Measurements from ENCODE around the gene LMNTD2.

Gene LMNTD2

DNA sequence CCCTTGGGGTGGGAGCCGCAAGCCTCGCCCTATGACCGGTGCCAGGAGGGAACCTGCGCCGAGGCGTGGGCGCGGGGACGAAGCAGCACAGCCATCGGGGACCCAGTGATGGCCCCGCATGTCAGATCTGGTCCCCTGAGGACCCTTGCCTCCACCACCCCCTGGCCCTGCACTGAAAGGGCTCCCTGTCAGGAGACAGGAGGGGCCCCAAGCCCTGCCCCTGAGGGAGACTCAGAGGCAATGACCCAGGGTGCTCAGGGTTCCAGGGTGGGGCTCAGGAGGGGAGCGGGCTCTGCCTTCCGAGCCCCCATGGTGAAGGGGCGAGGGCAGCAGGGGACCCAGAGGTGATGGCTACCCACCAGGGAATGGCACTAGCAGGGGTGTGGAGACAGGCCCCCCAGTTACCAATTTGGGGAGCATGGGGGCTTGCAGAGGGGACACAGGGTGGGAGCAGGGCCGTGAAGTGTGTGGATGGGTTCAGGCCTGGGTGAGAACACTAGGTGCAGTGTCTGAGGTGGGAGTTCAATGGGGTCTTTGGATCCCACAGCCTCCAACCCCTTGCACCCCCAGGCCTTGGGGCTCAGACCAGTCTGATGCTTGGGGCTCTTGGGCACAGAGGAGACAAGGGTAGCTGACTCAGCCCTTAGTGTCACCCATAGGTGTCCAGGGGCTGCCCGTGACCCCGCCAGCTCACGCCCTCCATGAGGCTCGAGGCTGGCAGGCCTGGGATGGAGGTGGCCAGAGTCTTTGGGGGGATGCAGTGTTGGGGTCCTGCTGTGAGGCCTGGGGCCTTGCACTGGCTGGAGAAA, 22.7 kb downstream of the LMNTD2 start:
- Histone ChIP-seq H3K9ac (ENCODE audit: insufficient read length) (no peak overlapping the region), H3K36me3 (ENCODE audit: insufficient read depth, low read length) (peaks cover 8% of the 10 kb centered on the region; the same call in 1 of the 2 replicates), H3K4me3 (peak overlapping the region; percentile 76), H3K27ac (peak overlapping the region; percentile 42), H3K9me3 (ENCODE audit: low read depth, low read length) (no peaks in the 10 kb centered on the region)
- DNase-seq (ENCODE audit: low read depth, low spot score), result no peak
- TF ChIP-seq EZH2 (IDR thresholded peaks at IDR 0.05), result no peak
- TF ChIP-seq POLR2AphosphoS5 (IDR thresholded peaks at IDR 0.05; ENCODE audit: borderline replicate concordance, low read depth, low read length), result no peak
- TF ChIP-seq FOXP2 (optimal IDR thresholded peaks at IDR 0.05; ENCODE audit: control extremely low read depth, extremely low read length, insufficient read depth), result no peak

DNA sequence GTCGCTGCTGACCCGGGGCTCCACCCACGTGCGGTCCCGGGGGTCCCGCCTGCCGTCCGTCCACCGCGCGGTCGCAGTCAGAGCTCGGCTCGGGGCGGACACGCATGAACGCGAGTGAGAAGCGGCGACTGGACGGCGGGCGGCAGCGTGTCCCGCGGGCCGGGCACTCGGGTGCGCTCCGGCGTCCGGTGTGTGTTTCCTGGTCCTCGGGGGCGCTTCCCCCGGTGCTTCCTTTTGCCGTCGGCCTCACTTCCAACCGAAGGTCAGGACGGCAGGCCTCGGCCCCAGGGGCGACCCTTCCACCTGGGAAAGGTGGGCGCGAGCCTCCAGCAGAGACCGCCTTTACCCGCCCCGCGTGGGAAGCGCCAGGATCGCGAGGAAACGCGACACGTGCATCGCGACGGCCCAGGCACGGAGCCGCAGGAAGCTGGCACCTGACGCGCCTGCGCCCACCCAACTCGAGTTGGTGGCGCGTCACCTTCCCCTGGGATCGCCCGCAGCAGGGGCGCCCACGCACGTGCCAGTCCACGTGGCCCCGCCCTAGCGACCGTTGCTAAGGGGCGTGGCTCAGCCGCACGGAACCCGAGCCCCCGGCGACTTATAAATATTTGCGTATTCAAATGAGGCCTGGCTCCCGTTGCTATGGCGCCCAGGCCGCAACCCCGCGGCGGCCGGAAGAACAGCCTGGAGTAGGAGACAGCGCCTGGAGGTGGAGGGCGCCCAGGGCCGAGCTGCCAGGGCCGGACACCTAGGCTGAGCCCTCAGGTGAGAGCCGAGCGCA, 23.5 kb downstream of the LMNTD2 start, which contains the start of gene LRRC56:
Gene LRRC56 (plus strand): TSS at position 687 of the 781 bp plus-strand sequence. CDS start 3,158 bp downstream, outside the sequence.
- Histone ChIP-seq H3K9ac (ENCODE audit: insufficient read length) (no peak within 1 kb of the TSS), H3K36me3 (ENCODE audit: insufficient read depth, low read length) (peaks cover 13% of the 10 kb centered on the region; the same call in 1 of the 2 replicates)

DNA sequence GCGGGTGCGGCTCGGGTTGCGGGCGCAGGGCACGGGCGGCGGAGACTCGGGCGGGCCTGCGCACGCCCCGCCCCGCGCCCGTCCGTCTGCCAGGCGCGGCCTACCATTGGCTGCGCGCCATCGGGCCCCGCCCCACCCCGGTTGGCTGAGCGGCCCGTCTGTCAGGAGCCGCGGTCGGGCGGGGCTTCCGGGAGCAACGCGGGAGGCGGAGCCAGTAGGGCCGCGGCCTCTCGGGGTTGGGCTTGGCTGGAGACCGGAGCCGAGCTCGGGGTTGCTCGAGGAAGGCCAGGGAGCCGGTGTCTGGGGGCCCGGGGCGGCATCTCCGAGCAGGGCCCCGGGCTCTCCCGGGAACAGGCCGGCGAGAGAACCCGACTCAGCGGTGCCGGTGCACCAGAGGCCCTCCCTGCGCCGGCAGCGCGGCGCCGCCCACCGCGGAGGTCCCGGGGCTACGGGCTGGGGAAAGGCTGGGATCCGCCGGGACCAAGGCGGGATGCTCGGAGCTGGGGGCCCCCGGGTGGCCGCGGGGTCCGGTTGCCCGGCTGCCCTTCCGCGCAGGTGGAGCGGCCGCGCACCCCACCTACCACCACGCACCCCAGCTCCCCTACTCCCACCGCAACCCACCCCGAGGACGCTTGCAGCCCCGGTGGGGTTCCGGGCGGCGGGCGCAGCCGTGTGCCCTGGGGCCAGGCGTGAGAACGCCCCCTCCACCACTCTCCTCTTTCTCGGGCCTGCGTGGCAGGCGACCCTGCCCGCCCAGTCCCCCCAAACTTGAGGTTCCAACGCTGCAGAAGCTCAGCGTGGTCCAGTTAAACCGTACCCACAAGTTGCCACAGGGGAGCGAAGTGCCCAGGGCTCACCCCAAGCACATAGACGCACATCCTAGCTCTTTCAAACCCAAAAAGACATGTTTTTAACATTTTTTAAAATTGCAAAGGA, 24.8 kb downstream of the LMNTD2 start, which contains the start of gene HRAS:
Gene HRAS (minus strand): TSS at position 58 of the 936 bp plus-strand sequence.
- Histone ChIP-seq H3K4me3 (peak within 1 kb of the TSS; percentile 89), H3K36me3 (ENCODE audit: insufficient read depth, low read length) (peaks cover 16% of the 10 kb centered on the region; the same call in 1 of the 2 replicates), H3K9ac (ENCODE audit: insufficient read length) (peak within 1 kb of the TSS; percentile 80), H3K9me3 (ENCODE audit: low read depth, low read length) (no peaks in the 10 kb centered on the region), H3K27ac (peak within 1 kb of the TSS; percentile 86)
- DNase-seq (ENCODE audit: low read depth, low spot score), result peak; percentile 37
- TF ChIP-seq POLR2AphosphoS5 (IDR thresholded peaks at IDR 0.05; ENCODE audit: borderline replicate concordance, low read depth, low read length) (peak; percentile 91), EZH2 (IDR thresholded peaks at IDR 0.05) (no peak), FOXP2 (optimal IDR thresholded peaks at IDR 0.05; ENCODE audit: control extremely low read depth, extremely low read length, insufficient read depth) (no peak)

More for the DNA sequence above, 23.5 kb downstream of the LMNTD2 start, which contains the start of gene LRRC56:
- no peak for TF ChIP-seq FOXP2 (optimal IDR thresholded peaks at IDR 0.05; ENCODE audit: control extremely low read depth, extremely low read length, insufficient read depth)
- peak; percentile 59; the same call in 1 of the 2 replicates for TF ChIP-seq POLR2AphosphoS5 (IDR thresholded peaks at IDR 0.05; ENCODE audit: borderline replicate concordance, low read depth, low read length)
- TF ChIP-seq EZH2 (IDR thresholded peaks at IDR 0.05), result no peak
- peak; percentile 50 for DNase-seq (ENCODE audit: low read depth, low spot score)
- Histone ChIP-seq H3K27ac (peak within 1 kb of the TSS; percentile 86), H3K9me3 (ENCODE audit: low read depth, low read length) (no peaks in the 10 kb centered on the region), H3K4me3 (peak within 1 kb of the TSS; percentile 89)

DNA sequence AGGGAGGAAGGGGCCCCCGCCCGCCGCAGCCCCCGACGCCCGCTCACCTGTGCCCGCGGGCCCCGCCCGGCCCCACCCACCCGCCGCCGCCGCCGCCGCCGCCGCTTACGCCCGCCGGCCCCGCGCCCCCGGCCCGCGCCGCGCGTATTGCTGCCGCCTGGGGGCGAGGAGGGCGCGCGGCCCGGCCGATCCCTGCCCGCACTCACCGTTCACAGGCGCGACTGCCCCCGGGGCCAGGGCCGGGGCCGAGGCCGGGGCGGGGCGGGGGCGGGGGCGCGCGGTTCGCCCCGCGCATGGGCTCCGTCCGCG, 25.4 kb downstream of the LMNTD2 start:
- no peak for DNase-seq (ENCODE audit: low read depth, low spot score)
- no peak for TF ChIP-seq FOXP2 (optimal IDR thresholded peaks at IDR 0.05; ENCODE audit: control extremely low read depth, extremely low read length, insufficient read depth)
- no peak for TF ChIP-seq EZH2 (IDR thresholded peaks at IDR 0.05)
- no peak for TF ChIP-seq POLR2AphosphoS5 (IDR thresholded peaks at IDR 0.05; ENCODE audit: borderline replicate concordance, low read depth, low read length)
- Histone ChIP-seq H3K27ac (no peak overlapping the region), H3K9ac (ENCODE audit: insufficient read length) (peak overlapping the region; percentile 80), H3K36me3 (ENCODE audit: insufficient read depth, low read length) (peaks cover 16% of the 10 kb centered on the region; the same call in 1 of the 2 replicates), H3K4me3 (peak overlapping the region; percentile 81), H3K9me3 (ENCODE audit: low read depth, low read length) (no peaks in the 10 kb centered on the region)

DNA sequence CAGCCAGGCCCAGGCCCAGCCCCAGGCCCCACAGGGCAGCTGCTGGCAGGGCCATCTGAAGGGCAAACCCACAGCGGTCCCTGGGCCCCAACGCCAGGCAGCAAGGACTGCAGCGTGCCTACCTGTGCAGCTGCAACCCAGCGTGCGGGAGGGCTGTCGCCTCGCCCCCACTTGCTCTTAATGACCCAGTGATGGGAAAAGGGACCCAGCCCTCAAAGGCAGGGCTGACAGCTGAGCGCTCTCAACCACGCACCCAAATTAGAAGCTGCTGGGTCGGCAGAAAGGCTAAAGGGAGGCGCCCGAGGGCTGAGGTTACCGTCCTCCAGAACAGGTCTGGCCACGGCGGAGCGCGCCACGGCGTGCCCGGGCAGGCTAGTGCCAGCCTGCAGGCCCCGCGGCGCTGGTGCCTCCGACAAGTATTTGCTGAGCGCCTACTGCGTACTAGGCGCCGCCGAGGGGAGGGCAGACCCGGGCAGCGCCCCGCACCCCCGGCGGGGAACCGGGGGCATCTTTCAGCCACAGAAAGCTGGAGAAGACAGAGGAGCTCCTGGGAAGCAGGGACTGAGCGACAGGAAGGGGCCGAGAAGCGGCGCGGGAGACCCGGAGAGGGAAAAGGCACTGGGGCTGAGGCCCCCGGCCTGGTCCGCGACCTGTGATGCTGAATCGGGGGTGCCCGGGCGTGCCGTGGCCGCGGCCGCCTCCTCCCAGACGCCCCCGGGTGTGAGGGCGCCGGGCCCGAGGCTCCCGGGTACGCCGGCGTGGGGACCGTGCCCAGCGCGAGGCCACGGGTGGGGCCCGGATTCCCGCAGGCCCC, 25.9 kb downstream of the LMNTD2 start:
- Histone ChIP-seq H3K4me3 (peak overlapping the region; percentile 81), H3K36me3 (ENCODE audit: insufficient read depth, low read length) (peaks cover 16% of the 10 kb centered on the region; the same call in 1 of the 2 replicates), H3K9ac (ENCODE audit: insufficient read length) (peak overlapping the region; percentile 80), H3K9me3 (ENCODE audit: low read depth, low read length) (no peaks in the 10 kb centered on the region), H3K27ac (peak overlapping the region; percentile 26; the same call in 1 of the 2 replicates)
- no peak for TF ChIP-seq EZH2 (IDR thresholded peaks at IDR 0.05)
- no peak for TF ChIP-seq FOXP2 (optimal IDR thresholded peaks at IDR 0.05; ENCODE audit: control extremely low read depth, extremely low read length, insufficient read depth)
- no peak for TF ChIP-seq POLR2AphosphoS5 (IDR thresholded peaks at IDR 0.05; ENCODE audit: borderline replicate concordance, low read depth, low read length)
- no peak for DNase-seq (ENCODE audit: low read depth, low spot score)

DNA sequence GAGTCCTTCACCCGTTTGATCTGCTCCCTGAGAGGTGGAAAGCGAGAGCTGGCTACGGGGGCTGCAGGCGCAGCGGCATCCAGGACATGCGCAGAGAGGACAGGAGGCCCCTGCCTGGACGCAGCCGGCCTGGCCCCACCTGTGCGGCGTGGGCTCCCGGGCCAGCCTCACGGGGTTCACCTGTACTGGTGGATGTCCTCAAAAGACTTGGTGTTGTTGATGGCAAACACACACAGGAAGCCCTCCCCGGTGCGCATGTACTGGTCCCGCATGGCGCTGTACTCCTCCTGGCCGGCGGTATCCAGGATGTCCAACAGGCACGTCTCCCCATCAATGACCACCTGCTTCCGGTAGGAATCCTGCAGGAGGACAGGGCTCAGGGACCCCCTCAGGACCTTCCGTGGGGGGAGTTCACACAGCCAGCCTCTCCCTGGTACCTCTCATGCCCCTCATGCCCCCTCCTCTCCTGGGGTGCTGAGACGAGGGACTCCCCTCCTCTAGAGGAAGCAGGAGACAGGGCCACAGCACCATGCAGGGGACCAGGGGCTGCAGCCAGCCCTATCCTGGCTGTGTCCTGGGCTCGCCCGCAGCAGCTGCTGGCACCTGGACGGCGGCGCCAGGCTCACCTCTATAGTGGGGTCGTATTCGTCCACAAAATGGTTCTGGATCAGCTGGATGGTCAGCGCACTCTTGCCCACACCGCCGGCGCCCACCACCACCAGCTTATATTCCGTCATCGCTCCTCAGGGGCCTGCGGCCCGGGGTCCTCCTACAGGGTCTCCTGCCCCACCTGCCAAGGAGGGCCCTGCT, 26.7 kb downstream of the LMNTD2 start:
- no peaks in the 10 kb centered on the region for H3K9me3 ChIP-seq (ENCODE audit: low read depth, low read length)
- peaks cover 16% of the 10 kb centered on the region; the same call in 1 of the 2 replicates for H3K36me3 ChIP-seq (ENCODE audit: insufficient read depth, low read length)
- DNase-seq (ENCODE audit: low read depth, low spot score), result no peak
- H3K4me3 ChIP-seq, result peak overlapping the region; percentile 81
- H3K27ac ChIP-seq, result no peak overlapping the region
- no peak for TF ChIP-seq POLR2AphosphoS5 (IDR thresholded peaks at IDR 0.05; ENCODE audit: borderline replicate concordance, low read depth, low read length)
- TF ChIP-seq EZH2 (IDR thresholded peaks at IDR 0.05), result no peak
- TF ChIP-seq FOXP2 (optimal IDR thresholded peaks at IDR 0.05; ENCODE audit: control extremely low read depth, extremely low read length, insufficient read depth), result no peak
- H3K9ac ChIP-seq (ENCODE audit: insufficient read length), result peak overlapping the region; percentile 80
